Medulla oblongata (tissue), 1 donor: ENCODE results near the gene WASHC1.
"Not testable (repeated sequence)": the region's sequence is repeated elsewhere in the genome, so short reads cannot be mapped to it uniquely, and the experiment has no call there.

Experiments
- DNase-seq: peaks from one replicate; pipeline ENCODE4 v3.0.0-alpha.2; 2015; ENCODE audit errors: extremely low spot score

WASHC1 gene

DNA sequence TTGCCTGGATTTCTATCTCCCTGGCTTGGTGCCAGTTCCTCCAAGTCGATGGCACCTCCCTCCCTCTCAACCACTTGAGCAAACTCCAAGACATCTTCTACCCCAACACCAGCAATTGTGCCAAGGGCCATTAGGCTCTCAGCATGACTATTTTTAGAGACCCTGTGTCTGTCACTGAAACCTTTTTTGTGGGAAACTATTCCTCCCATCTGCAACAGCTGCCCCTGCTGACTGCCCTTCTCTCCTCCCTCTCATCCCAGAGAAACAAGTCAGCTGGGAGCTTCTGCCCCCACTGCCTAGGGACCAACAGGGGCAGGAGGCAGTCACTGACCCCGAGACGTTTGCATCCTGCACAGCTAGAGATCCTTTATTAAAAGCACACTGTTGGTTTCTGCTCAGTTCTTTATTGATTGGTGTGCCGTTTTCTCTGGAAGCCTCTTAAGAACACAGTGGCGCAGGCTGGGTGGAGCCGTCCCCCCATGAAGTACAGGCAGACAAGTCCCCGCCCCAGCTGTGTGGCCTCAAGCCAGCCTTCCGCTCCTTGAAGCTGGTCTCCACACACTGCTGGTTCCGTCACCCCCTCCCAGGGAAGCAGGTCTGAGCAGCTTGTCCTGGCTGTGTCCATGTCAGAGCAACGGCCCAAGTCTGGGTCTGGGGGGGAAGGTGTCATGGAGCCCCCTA is 15.0 kb downstream of the WASHC1 start:
- not testable (repeated sequence) for DNase-seq

DNA sequence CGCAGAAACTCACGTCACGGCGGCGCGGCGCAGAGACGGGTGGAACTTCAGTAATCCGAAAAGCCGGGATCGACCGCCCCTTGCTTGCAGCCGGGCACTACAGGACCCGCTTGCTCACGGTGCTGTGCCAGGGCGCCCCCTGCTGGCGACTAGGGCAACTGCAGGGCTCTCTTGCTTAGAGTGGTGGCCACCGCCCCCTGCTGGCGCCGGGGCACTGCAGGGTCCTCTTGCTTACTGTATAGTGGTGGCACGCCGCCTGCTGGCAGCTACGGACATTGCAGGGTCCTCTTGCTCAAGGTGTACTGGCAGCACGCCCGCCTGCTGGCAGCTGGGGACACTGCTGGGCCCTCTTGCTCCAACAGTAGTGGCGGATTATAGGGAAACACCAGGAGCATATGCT is 18.1 kb downstream of the WASHC1 start:
- DNase-seq = not testable (repeated sequence)

DNA sequence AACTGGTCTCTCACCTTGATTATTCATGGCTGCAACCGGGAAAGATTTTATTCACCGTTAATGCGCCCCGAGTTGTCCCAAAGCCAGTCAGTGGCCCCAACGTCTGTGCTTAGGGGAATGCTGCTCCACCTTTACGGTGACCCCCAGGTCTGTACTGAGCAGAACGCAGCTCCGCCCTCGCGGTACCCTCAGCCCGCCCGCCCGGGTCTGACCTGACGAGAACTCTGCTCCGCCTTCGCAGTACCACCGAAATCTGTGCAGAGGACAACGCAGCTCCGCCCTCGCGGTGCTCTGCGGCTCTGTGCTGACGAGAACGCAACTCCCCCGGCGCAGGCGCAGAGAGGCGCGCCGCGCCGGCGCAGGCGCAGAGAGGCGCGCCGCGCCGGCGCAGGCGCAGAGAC is 18.6 kb downstream of the WASHC1 start:
- DNase-seq = not testable (repeated sequence)

DNA sequence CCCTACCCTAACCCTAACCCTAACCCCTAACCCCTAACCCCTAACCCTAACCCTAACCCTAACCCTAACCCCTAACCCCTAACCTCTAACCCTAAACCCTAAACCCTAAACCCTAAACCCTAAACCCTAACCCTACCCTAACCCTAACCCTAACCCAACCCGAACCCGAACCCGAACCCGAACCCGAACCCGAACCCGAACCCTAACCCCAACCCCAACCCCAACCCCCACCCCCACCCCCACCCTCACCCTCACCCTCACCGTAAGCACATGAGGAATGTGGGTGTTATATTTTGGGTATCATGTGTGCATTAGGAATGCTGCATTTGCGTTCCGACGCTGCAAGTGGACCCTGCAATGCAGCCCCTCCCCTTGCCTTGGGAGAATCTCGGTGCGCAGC is 19.0 kb downstream of the WASHC1 start:
- not testable (repeated sequence) for DNase-seq
